ENCODE results near the gene ACTG2. TPM values are rescaled to one million over a fixed set of nuclear protein-coding genes. Genes with fewer than 3 reads are reported as not detected.

Gene ACTG2
- total RNA-seq, 1 donor from 2014 or later, result not detected

GRCh38 chr2:73942664-73943063, 49.9 kb downstream of the ACTG2 start:
- Mint-ChIP-seq H3K36me3 (ENCODE audit: low read depth) (peaks cover 4% of the 10 kb centered on the region), H3K27me3 (ENCODE audit: low read depth) (no peaks in the 10 kb centered on the region), H3K9me3 (no peaks in the 10 kb centered on the region)

GRCh38 chr2:73944714-73945113, 51.9 kb downstream of the ACTG2 start:
- H3K4me3 Mint-ChIP-seq, result no peak overlapping the region
- peaks cover 7% of the 10 kb centered on the region for H3K4me1 Mint-ChIP-seq
- peaks cover 4% of the 10 kb centered on the region for H3K36me3 Mint-ChIP-seq (ENCODE audit: low read depth)
- H3K9me3 Mint-ChIP-seq, result no peaks in the 10 kb centered on the region
- TF ChIP-seq CTCF (conservative IDR thresholded peaks at IDR 0.05), result no peak
- no peak for DNase-seq (ENCODE audit: low read depth, low spot score)
- H3K27ac Mint-ChIP-seq (ENCODE audit: unreplicated experiment), result no peak overlapping the region
- H3K27me3 Mint-ChIP-seq (ENCODE audit: low read depth), result no peaks in the 10 kb centered on the region

More at GRCh38 chr2:73942664-73943063, 49.9 kb downstream of the ACTG2 start:
- H3K27ac Mint-ChIP-seq (ENCODE audit: unreplicated experiment), result no peak overlapping the region
- no peak for DNase-seq (ENCODE audit: low read depth, low spot score)
- peaks cover 7% of the 10 kb centered on the region for H3K4me1 Mint-ChIP-seq
- no peak for TF ChIP-seq CTCF (conservative IDR thresholded peaks at IDR 0.05)
- no peak overlapping the region for H3K4me3 Mint-ChIP-seq

GRCh38 chr2:73946215-73946614, 53.4 kb downstream of the ACTG2 start:
- Mint-ChIP-seq H3K27me3 (ENCODE audit: low read depth) (no peaks in the 10 kb centered on the region), H3K4me3 (no peak overlapping the region), H3K4me1 (no peaks in the 10 kb centered on the region), H3K36me3 (ENCODE audit: low read depth) (peaks cover 14% of the 10 kb centered on the region), H3K9me3 (no peaks in the 10 kb centered on the region), H3K27ac (ENCODE audit: unreplicated experiment) (no peak overlapping the region)
- DNase-seq (ENCODE audit: low read depth, low spot score), result no peak
- no peak for TF ChIP-seq CTCF (conservative IDR thresholded peaks at IDR 0.05)

- Mint-ChIP-seq H3K36me3 (ENCODE audit: low read depth) (peaks cover 18% of the 10 kb centered on the region), H3K4me1 (no peaks in the 10 kb centered on the region), H3K27me3 (ENCODE audit: low read depth) (no peaks in the 10 kb centered on the region), H3K4me3 (no peak overlapping the region), H3K27ac (ENCODE audit: unreplicated experiment) (no peak overlapping the region), H3K9me3 (no peaks in the 10 kb centered on the region)
- DNase-seq (ENCODE audit: low read depth, low spot score), result no peak
- no peak for TF ChIP-seq CTCF (conservative IDR thresholded peaks at IDR 0.05)
These were observed 53.9 kb downstream of the ACTG2 start for GRCh38 chr2:73946666-73947065.

- H3K4me3 Mint-ChIP-seq, result no peak overlapping the region
- H3K9me3 Mint-ChIP-seq, result no peaks in the 10 kb centered on the region
- no peak for DNase-seq (ENCODE audit: low read depth, low spot score)
- H3K27me3 Mint-ChIP-seq (ENCODE audit: low read depth), result no peaks in the 10 kb centered on the region
- no peaks in the 10 kb centered on the region for H3K4me1 Mint-ChIP-seq
- H3K36me3 Mint-ChIP-seq (ENCODE audit: low read depth), result peaks cover 25% of the 10 kb centered on the region
- TF ChIP-seq CTCF (conservative IDR thresholded peaks at IDR 0.05), result no peak
- no peak overlapping the region for H3K27ac Mint-ChIP-seq (ENCODE audit: unreplicated experiment)
These were observed 54.7 kb downstream of the ACTG2 start for GRCh38 chr2:73947412-73948018.

Measured in neural crest cell (in vitro differentiated cells).